ENCODE results near the gene SLF1.

Gene SLF1

GRCh38 chr5:94711785-94712184, 93.3 kb downstream of the SLF1 start:
- DNase-seq (ENCODE audit: low read depth) = no peak

GRCh38 chr5:94715768-94716167, 97.3 kb downstream of the SLF1 start:
- no peak for DNase-seq (ENCODE audit: low read depth)

- DNase-seq (ENCODE audit: low read depth) = no peak
These were observed 106.7 kb downstream of the SLF1 start for GRCh38 chr5:94725142-94725541.

- no peak for DNase-seq (ENCODE audit: low read depth)
These were observed 113.0 kb downstream of the SLF1 start for GRCh38 chr5:94731471-94731870.

GRCh38 chr5:94736498-94736897, 118.0 kb downstream of the SLF1 start:
- no peak for DNase-seq (ENCODE audit: low read depth)

- no peak for DNase-seq (ENCODE audit: low read depth)
These were observed 121.8 kb downstream of the SLF1 start for GRCh38 chr5:94740286-94740685.

- DNase-seq (ENCODE audit: low read depth) = no peak
These were observed 124.4 kb downstream of the SLF1 start for GRCh38 chr5:94742852-94743251.

GRCh38 chr5:94744906-94745305, 126.4 kb downstream of the SLF1 start:
- no peak for DNase-seq (ENCODE audit: low read depth)

- no peak for DNase-seq (ENCODE audit: low read depth)
These were observed 127.6 kb downstream of the SLF1 start for GRCh38 chr5:94745786-94746730.

GRCh38 chr5:94746731-94747124, 128.3 kb downstream of the SLF1 start:
- no peak for DNase-seq (ENCODE audit: low read depth)

All from T follicular helper cell (primary cell).